SHP77 treated with DMSO at 0.1 percent for 48 hours (cell line): Measurements from ENCODE around the gene GALK1.

Experiments
- DNase-seq: peaks from one replicate; lab custom pipeline; 2025; lab: John Stamatoyannopoulos, UW

GALK1 gene

GRCh38 chr17:75724016-75725003 lies 40.7 kb downstream of the GALK1 start:
- DNase-seq = no peak

- DNase-seq = no peak
Measured at GRCh38 chr17:75723171-75723930, 41.6 kb downstream of the GALK1 start.

DNA sequence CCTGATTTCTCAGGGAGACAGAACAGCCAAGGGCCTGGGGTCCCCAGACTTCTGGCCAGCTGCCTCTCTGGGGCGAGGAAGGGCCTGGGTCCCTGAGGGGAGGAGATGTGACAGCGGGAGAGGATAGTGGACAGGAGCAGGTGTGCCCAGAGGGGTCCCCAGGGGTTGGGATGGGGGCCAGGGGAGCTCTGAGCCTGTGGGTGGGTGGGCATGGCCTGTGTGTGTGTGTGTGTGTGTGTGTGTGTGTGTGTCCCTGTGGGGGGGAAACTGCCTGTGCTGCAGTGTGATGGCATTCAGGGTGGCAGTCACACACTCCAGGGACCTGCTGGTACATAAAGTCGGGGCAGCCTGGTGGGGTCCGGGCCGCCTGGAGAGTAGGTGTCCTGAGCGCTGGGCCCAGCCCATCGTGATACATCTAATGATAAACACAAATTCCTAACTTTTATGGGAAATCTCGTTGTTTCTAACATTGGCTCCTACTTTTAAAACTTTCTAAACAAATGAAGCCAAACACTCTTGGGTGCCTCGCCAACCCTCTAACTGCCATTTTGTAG lies 42.4 kb downstream of the GALK1 start:
- DNase-seq = no peak

- DNase-seq = no peak
Measured at GRCh38 chr17:75722076-75722475, 42.9 kb downstream of the GALK1 start.

- DNase-seq = no peak
Measured at GRCh38 chr17:75721463-75722011, 43.5 kb downstream of the GALK1 start.

GRCh38 chr17:75720656-75721462 lies 44.1 kb downstream of the GALK1 start, which contains the start of gene ITGB4:
TSS of gene ITGB4 (plus strand) at chr17:75721459. CDS start at chr17:75724704, 3,245 bp downstream.
- no peak for DNase-seq

GRCh38 chr17:75719732-75720131 lies 45.3 kb downstream of the GALK1 start:
- no peak for DNase-seq

DNA sequence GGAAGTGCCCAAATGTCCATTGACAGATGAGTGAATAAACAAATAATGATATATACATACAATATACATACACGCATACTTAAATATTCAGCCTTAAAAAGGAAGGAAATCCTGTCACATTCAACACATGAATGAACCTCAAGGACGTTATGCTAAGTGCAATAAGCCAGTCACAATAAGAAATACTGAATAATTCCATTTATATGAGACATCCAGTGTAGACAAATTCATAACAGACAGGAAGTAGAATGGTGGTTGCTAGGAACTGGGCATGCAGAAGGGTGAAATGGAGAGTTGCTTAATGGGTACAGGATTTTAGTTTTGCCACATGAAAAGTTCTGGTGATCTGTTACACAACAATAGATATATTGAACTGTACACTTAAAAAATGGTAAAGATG lies 52.5 kb downstream of the GALK1 start:
- DNase-seq = no peak
